Nephron (organoid): Measurements from ENCODE around the gene NAXD.
A peak's percentile ranks its signal among the peaks of the same experiment; 100 is the strongest.

Experiments
- H3K27ac Mint-ChIP-seq, 3 experiments: 2 replicates each; pipeline ENCODE4 v1.8.0; 2020; ENCODE audit warnings: mixed read lengths in 3 of 3, mild to moderate bottlenecking in 2 of 3, moderate library complexity in 1 of 3
- H3K27me3 Mint-ChIP-seq: 2 replicates; pipeline ENCODE4 v1.8.0; 2021; ENCODE audit warnings: low read depth, mild to moderate bottlenecking, moderate library complexity, mixed read lengths
- H3K36me3 Mint-ChIP-seq: 2 replicates; pipeline ENCODE4 v1.8.0; 2020; ENCODE audit warnings: low read depth, mixed read lengths
- H3K4me1 Mint-ChIP-seq: 2 replicates; pipeline ENCODE4 v1.8.0; 2020; ENCODE audit warnings: mixed read lengths
- H3K4me3 Mint-ChIP-seq, 3 experiments: 2 replicates each; pipeline ENCODE4 v1.8.0; 2020; ENCODE audit warnings: mild to moderate bottlenecking in 3 of 3, mixed read lengths in 3 of 3, moderate library complexity in 2 of 3
- H3K9me3 Mint-ChIP-seq: 2 replicates; pipeline ENCODE4 v1.8.0; 2020; ENCODE audit warnings: mixed read lengths
- TF ChIP-seq, protein P1 (sequence below), 3 experiments: fragments of 200-600 bp; sonication (generic); IDR thresholded peaks; one replicate each; pipeline ENCODE4 v1.5.0; 2021; ENCODE audit warnings: antibody characterized with exemption in 3 of 3; ENCODE audit not compliant: unreplicated experiment in 3 of 3

The NAXD gene

DNA sequence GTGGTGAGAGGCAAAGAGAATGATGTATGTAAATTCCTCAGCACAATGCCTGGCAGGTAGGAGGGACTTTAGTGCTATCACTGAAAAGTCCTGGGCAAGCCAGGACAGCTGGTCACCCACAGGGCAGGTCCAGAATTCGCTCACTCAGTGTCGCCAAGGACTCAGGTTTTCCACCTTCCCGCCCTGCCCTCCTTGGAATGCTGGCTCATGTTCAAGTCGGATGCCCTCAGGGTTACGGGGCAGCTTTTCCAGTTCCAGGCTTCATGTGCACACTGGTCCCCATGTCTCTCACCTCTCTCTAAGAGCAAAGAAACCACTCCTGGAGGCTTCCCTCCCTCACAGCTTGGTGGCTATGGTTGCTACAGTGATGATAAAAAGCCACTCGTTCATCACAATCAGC is 24.8 kb upstream of the NAXD start:
- Mint-ChIP-seq H3K27me3 (peaks cover 6% of the 10 kb centered on the region), H3K4me1 (no peaks in the 10 kb centered on the region), H3K9me3 (no peaks in the 10 kb centered on the region), H3K36me3 (no peaks in the 10 kb centered on the region), H3K4me3 (no peak overlapping the region), H3K27ac (no peak overlapping the region)
- TF ChIP-seq, protein P1, sequence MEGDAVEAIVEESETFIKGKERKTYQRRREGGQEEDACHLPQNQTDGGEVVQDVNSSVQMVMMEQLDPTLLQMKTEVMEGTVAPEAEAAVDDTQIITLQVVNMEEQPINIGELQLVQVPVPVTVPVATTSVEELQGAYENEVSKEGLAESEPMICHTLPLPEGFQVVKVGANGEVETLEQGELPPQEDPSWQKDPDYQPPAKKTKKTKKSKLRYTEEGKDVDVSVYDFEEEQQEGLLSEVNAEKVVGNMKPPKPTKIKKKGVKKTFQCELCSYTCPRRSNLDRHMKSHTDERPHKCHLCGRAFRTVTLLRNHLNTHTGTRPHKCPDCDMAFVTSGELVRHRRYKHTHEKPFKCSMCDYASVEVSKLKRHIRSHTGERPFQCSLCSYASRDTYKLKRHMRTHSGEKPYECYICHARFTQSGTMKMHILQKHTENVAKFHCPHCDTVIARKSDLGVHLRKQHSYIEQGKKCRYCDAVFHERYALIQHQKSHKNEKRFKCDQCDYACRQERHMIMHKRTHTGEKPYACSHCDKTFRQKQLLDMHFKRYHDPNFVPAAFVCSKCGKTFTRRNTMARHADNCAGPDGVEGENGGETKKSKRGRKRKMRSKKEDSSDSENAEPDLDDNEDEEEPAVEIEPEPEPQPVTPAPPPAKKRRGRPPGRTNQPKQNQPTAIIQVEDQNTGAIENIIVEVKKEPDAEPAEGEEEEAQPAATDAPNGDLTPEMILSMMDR (IDR thresholded peaks at IDR 0.05; ENCODE audit: unreplicated experiment in 3 of 3), result no peak

GRCh38 chr13:110592665-110593064 is 22.7 kb upstream of the NAXD start:
- no peaks in the 10 kb centered on the region for H3K36me3 Mint-ChIP-seq
- TF ChIP-seq, protein P1 (IDR thresholded peaks at IDR 0.05; ENCODE audit: unreplicated experiment in 3 of 3), result no peak
- H3K9me3 Mint-ChIP-seq, result no peaks in the 10 kb centered on the region
- no peaks in the 10 kb centered on the region for H3K4me1 Mint-ChIP-seq
- peaks cover 6% of the 10 kb centered on the region for H3K27me3 Mint-ChIP-seq
- H3K27ac Mint-ChIP-seq, result no peak overlapping the region
- no peak overlapping the region for H3K4me3 Mint-ChIP-seq

DNA sequence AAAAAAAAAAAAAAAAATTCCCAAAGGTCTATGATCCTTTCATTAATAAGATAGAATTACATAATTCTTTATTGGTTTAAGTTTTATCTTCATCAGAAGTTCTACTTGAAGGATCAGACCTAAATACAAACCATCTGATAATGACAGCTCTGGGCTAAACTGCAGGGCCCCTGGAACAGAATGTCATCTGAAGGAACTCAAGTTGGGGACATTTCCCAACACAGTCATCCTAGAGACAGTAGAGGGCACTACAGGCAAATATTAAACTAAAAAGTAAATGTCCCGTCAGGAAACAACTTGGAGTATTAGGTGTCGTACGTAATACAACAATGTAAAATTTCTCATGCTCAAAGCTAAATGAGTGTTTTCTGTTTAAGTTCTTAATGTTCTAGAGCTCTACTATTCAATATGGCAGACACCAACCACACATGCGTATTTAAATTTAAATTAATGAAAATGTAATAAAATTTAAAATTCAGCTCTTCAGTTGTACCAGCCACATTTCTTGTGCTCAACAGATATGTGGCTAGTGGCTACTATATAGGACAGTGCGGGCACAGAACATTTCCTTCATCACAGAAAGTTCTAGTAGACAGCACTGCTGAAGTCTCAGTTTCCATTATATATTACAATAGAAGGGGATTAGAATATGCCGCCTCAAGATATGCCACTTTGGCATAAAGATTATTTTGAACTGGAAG is 21.8 kb upstream of the NAXD start:
- TF ChIP-seq, protein P1 (IDR thresholded peaks at IDR 0.05; ENCODE audit: unreplicated experiment in 3 of 3), result peak; percentile 59 to 80 (median 61)
- H3K36me3 Mint-ChIP-seq, result no peaks in the 10 kb centered on the region
- H3K4me3 Mint-ChIP-seq, result no peak overlapping the region
- peaks cover 6% of the 10 kb centered on the region for H3K27me3 Mint-ChIP-seq
- H3K9me3 Mint-ChIP-seq, result no peaks in the 10 kb centered on the region
- no peak overlapping the region for H3K27ac Mint-ChIP-seq
- H3K4me1 Mint-ChIP-seq, result no peaks in the 10 kb centered on the region

- H3K4me1 Mint-ChIP-seq, result no peaks in the 10 kb centered on the region
- H3K9me3 Mint-ChIP-seq, result no peaks in the 10 kb centered on the region
- TF ChIP-seq, protein P1 (IDR thresholded peaks at IDR 0.05; ENCODE audit: unreplicated experiment in 3 of 3), result no peak
- no peaks in the 10 kb centered on the region for H3K27me3 Mint-ChIP-seq
- no peaks in the 10 kb centered on the region for H3K36me3 Mint-ChIP-seq
- H3K27ac Mint-ChIP-seq, result no peak overlapping the region
- H3K4me3 Mint-ChIP-seq, result no peak overlapping the region
Measured at GRCh38 chr13:110597041-110597689, 18.2 kb upstream of the NAXD start.

GRCh38 chr13:110600261-110600819 is 15.0 kb upstream of the NAXD start:
- peaks cover 4% of the 10 kb centered on the region for H3K27me3 Mint-ChIP-seq
- H3K4me1 Mint-ChIP-seq, result no peaks in the 10 kb centered on the region
- H3K4me3 Mint-ChIP-seq, result no peak overlapping the region
- TF ChIP-seq, protein P1 (IDR thresholded peaks at IDR 0.05; ENCODE audit: unreplicated experiment in 3 of 3), result no peak
- no peaks in the 10 kb centered on the region for H3K36me3 Mint-ChIP-seq
- H3K9me3 Mint-ChIP-seq, result peaks cover 4% of the 10 kb centered on the region
- no peak overlapping the region for H3K27ac Mint-ChIP-seq
